ENCODE measurements around the gene DMXL1.

- TF ChIP-seq YY1 (IDR thresholded peaks at IDR 0.05; ENCODE audit: insufficient read depth, insufficient read length) (no peak), ZNF274 (IDR thresholded peaks at IDR 0.05; ENCODE audit: low read depth, low read length) (no peak)
Measured at GRCh38 chr5:119058979-119059529, 11.8 kb upstream of the DMXL1 start.

Data from NT2/D1 (cell line).